Bronchus fibroblast of lung (primary cell): ENCODE results near the gene CAPS2. TPM values are rescaled to one million over a fixed set of nuclear protein-coding genes. Genes with fewer than 3 reads are reported as not detected.

Experiments
- total RNA-seq: library from RNA; depleted of rRNA; stranded (reverse); fragments of >200 nt; gene quantifications from 2 replicates; pipeline ENCODE4 v1.2.3, GENCODE V29; 2015

The CAPS2 gene
- 0.50 and 1.6 TPM in 2 replicates for total RNA-seq

GRCh38 chr12:75329918-75330826, at the start of gene CAPS2:
CAPS2 (minus strand) TSS chr12:75330324; CDS start chr12:75326498, 3,826 bp downstream.

GRCh38 chr12:75334384-75335030, 4.4 kb upstream of the CAPS2 start, which contains the start of gene GLIPR1L1:
GLIPR1L1 (plus strand) TSS chr12:75334670; CDS start chr12:75334729, 59 bp downstream.

Other genes with a start within 250 kb of the CAPS2 start
- gene KCNC2, start 120.5 kb downstream of the CAPS2 start, total RNA-seq = not detected in 2 replicates
- gene GLIPR1L1, start 4.3 kb upstream of the CAPS2 start, total RNA-seq = not detected in 2 replicates
- gene GLIPR1L2, start 60.8 kb upstream of the CAPS2 start, total RNA-seq = 0.15 and 0.17 TPM in 2 replicates
- gene GLIPR1, start 150.4 kb upstream of the CAPS2 start, total RNA-seq = 41.9 and 43.0 TPM in 2 replicates
- gene KRR1, start 181.3 kb upstream of the CAPS2 start, total RNA-seq = 18.0 and 30.3 TPM in 2 replicates